Measurements from ENCODE around the gene FZD10. TPM values are rescaled to one million over a fixed set of nuclear protein-coding genes. Genes with fewer than 3 reads are reported as not detected.
A peak's percentile ranks its signal among the peaks of the same experiment; 100 is the strongest.

The FZD10 gene
- total RNA-seq, 4 donors from 2014 or later: 11.7 to 20.7 (median 15.5) TPM

GRCh38 chr12:130169924-130170323, 7.7 kb downstream of the FZD10 start:
- no peaks in the 10 kb centered on the region for H3K4me1 ChIP-seq
- no peak for DNase-seq (ENCODE audit: low spot score in 2 of 2)
- no peaks in the 10 kb centered on the region for H3K36me3 ChIP-seq
- H3K27me3 ChIP-seq: peaks cover 27% of the 10 kb centered on the region
- H3K9me3 ChIP-seq: peaks cover 4% of the 10 kb centered on the region
- no peak overlapping the region for H3K4me3 ChIP-seq
- H3K27ac ChIP-seq: no peak overlapping the region
- TF ChIP-seq, protein P1, sequence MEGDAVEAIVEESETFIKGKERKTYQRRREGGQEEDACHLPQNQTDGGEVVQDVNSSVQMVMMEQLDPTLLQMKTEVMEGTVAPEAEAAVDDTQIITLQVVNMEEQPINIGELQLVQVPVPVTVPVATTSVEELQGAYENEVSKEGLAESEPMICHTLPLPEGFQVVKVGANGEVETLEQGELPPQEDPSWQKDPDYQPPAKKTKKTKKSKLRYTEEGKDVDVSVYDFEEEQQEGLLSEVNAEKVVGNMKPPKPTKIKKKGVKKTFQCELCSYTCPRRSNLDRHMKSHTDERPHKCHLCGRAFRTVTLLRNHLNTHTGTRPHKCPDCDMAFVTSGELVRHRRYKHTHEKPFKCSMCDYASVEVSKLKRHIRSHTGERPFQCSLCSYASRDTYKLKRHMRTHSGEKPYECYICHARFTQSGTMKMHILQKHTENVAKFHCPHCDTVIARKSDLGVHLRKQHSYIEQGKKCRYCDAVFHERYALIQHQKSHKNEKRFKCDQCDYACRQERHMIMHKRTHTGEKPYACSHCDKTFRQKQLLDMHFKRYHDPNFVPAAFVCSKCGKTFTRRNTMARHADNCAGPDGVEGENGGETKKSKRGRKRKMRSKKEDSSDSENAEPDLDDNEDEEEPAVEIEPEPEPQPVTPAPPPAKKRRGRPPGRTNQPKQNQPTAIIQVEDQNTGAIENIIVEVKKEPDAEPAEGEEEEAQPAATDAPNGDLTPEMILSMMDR (IDR thresholded peaks at IDR 0.05): no peak
- TF ChIP-seq POLR2A (IDR thresholded peaks at IDR 0.05) (no peak), EP300 (IDR thresholded peaks at IDR 0.05) (no peak), POLR2AphosphoS5 (IDR thresholded peaks at IDR 0.05) (no peak)
- WGBS: 57% methylated on average over 6 of the region's 6 CpGs

DNA sequence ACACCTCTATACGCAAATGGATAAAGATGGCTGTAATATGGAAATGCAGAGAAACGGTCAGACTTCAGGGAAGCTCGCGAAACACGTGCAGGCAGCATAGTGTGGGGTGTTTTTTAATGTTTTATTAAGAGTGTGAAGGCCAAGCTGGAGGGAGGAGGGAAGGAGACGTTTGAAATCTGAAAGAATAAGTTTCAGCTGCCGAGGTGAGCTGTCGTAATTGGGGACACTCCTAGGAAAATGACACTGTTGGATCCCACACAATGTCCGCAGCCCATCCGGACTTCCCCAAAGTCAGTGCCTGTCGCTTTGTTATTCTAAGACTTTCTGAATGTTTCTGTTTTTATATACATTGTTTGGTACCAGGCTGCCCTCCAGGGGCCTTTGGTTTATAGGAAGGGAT, 8.3 kb downstream of the FZD10 start:
- Histone ChIP-seq H3K9me3 (peaks cover 4% of the 10 kb centered on the region), H3K27me3 (peaks cover 27% of the 10 kb centered on the region), H3K4me3 (no peak overlapping the region), H3K4me1 (no peaks in the 10 kb centered on the region), H3K27ac (no peak overlapping the region), H3K36me3 (no peaks in the 10 kb centered on the region)
- 63% methylated on average over 11 of the region's 11 CpGs for WGBS
- TF ChIP-seq POLR2A (IDR thresholded peaks at IDR 0.05): no peak
- TF ChIP-seq EP300 (IDR thresholded peaks at IDR 0.05): no peak
- TF ChIP-seq POLR2AphosphoS5 (IDR thresholded peaks at IDR 0.05): no peak
- TF ChIP-seq, protein P1 (IDR thresholded peaks at IDR 0.05): no peak
- DNase-seq (ENCODE audit: low spot score in 2 of 2): peak in 1 of 2 donors; percentile 48

DNA sequence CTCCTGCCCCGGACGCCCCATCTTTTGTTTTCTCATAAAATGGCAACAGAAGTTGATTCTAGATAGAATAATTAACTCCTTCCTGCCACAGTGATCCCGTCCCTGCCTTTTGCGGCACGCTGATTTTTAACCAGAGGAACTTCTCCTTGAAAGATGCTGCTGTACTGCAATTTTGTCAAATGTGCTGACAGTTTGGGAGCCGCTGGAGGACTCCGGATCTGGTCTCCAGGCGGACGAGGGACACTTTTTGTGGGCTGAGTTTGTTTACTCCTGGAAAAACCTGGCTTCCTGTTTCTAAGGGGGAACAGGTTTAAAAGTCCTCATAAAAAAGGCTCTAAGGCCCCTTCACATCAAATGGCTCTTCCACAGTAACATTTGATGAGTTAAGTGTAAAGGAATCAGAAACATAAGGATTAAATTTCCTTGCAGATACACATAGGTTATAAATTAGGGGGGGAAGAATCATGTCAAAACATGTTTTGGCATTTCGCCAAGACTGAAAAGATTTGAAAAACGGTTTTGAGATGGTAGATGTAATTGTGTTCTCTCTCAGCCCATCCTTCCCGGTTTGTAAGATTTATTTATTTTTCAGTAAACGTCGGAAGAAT, 15.5 kb downstream of the FZD10 start:
- no peak overlapping the region for H3K4me3 ChIP-seq
- 35% methylated on average over 14 of the region's 14 CpGs for WGBS
- DNase-seq (ENCODE audit: low spot score in 2 of 2): no peak
- H3K4me1 ChIP-seq: no peaks in the 10 kb centered on the region
- no peaks in the 10 kb centered on the region for H3K36me3 ChIP-seq
- H3K27ac ChIP-seq: no peak overlapping the region
- H3K27me3 ChIP-seq: peaks cover 14% of the 10 kb centered on the region
- TF ChIP-seq, protein P1 (IDR thresholded peaks at IDR 0.05): no peak
- peaks cover 3% of the 10 kb centered on the region for H3K9me3 ChIP-seq

GRCh38 chr12:130178282-130178681, 16.0 kb downstream of the FZD10 start:
- peaks cover 14% of the 10 kb centered on the region for H3K27me3 ChIP-seq
- H3K9me3 ChIP-seq: peaks cover 3% of the 10 kb centered on the region
- 76% methylated on average over 7 of the region's 7 CpGs for WGBS
- no peaks in the 10 kb centered on the region for H3K4me1 ChIP-seq
- H3K27ac ChIP-seq: no peak overlapping the region
- DNase-seq (ENCODE audit: low spot score in 2 of 2): no peak
- TF ChIP-seq, protein P1 (IDR thresholded peaks at IDR 0.05): no peak
- TF ChIP-seq POLR2AphosphoS5 (IDR thresholded peaks at IDR 0.05) (no peak), POLR2A (IDR thresholded peaks at IDR 0.05) (no peak), EP300 (IDR thresholded peaks at IDR 0.05) (no peak)
- H3K36me3 ChIP-seq: no peaks in the 10 kb centered on the region
- no peak overlapping the region for H3K4me3 ChIP-seq

DNA sequence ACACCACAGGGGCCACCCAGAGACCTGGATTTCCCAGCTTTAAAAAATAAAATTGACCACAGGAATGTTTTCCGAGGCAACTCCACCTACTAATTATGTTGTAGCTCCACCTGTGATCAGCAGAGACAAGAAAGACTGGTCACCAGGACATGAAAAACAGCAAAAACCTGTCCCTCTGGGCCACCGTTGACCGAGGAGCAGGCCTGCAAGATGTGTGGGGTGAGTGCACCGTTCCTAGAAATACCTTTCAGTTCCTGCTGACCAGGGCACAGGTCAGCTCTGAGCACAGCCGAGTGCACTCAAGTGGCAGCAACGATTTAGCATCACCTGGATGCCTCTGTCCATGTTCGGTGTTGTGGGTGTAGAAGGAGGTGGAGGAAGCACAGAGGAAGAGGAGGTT, 16.9 kb downstream of the FZD10 start:
- Histone ChIP-seq H3K27me3 (peaks cover 10% of the 10 kb centered on the region), H3K27ac (no peak overlapping the region), H3K4me1 (no peaks in the 10 kb centered on the region), H3K9me3 (peaks cover 3% of the 10 kb centered on the region), H3K4me3 (no peak overlapping the region), H3K36me3 (no peaks in the 10 kb centered on the region)
- no peak for DNase-seq (ENCODE audit: low spot score in 2 of 2)
- TF ChIP-seq, protein P1 (IDR thresholded peaks at IDR 0.05): no peak
- TF ChIP-seq POLR2A (IDR thresholded peaks at IDR 0.05) (no peak), POLR2AphosphoS5 (IDR thresholded peaks at IDR 0.05) (no peak), EP300 (IDR thresholded peaks at IDR 0.05) (no peak)
- WGBS: 87% methylated on average over 7 of the region's 7 CpGs

Measured in suprapubic skin (tissue), 4 donors.